SK-N-SH (cell line): ENCODE measurements around the gene ABCB9. TPM values are rescaled to one million over a fixed set of nuclear protein-coding genes. Genes with fewer than 3 reads are reported as not detected.

Experiments used
- CTCF ChIA-PET: fragments of 300-600, 350-600 bp; formaldehyde crosslinking; extraction: SDS; loops from one replicate; lab custom pipeline; 2021; lab: Yijun Ruan, JAX
- POLR2A ChIA-PET: fragments of 350-600 bp; sonication (Branson Sonifier 250); formaldehyde crosslinking; extraction: SDS; loops from one replicate; lab custom pipeline; 2020; ENCODE audit warnings: antibody characterized with exemption, inconsistent platforms; lab: Yijun Ruan, JAX
- DNase-seq: peaks from one replicate; pipeline ENCODE4 v3.0.0; 2012
- H2AFZ ChIP-seq: fragments of 200-600 bp; sonication (generic); 2 replicates; pipeline ENCODE4 v1.8.1; 2016; ENCODE audit warnings: antibody characterized with exemption, mild to moderate bottlenecking, low read depth
- H3F3A ChIP-seq: fragments of 200-600 bp; sonication (generic); replicated peaks from 2 replicates; pipeline ENCODE3; 2016; ENCODE audit warnings: antibody characterized with exemption, mild to moderate bottlenecking; ENCODE audit not compliant: insufficient read depth
- H3K27ac ChIP-seq, 2 experiments: fragments of 200-500 bp in 1 of 2; fragments of 200-600 bp in 1 of 2; sonication (Bioruptor generic) in 1 of 2; sonication (generic), shearing (Covaris generic) in 1 of 2; 2 replicates each; pipeline versions ENCODE4 v1.5.1 to v1.6.1; 2014 to 2016; ENCODE audit warnings: low read depth in 2 of 2, inconsistent platforms in 1 of 2, low read length in 1 of 2, mild to moderate bottlenecking in 1 of 2, mixed read lengths in 1 of 2
- H3K27me3 ChIP-seq: fragments of 200-600 bp; sonication (generic), shearing (Covaris generic); 2 replicates; pipeline ENCODE4 v1.6.1; 2016; ENCODE audit warnings: mixed run types; ENCODE audit not compliant: insufficient read depth
- H3K36me3 ChIP-seq, 2 experiments: fragments of 200-500 bp in 1 of 2; fragments of 200-600 bp in 1 of 2; sonication (Bioruptor generic) in 1 of 2; sonication (generic) in 1 of 2; replicated peaks in 1 of 2; 2 replicates each; pipeline versions ENCODE3 to v1.5.1; 2014 to 2016; ENCODE audit warnings: low read length in 1 of 2, mild to moderate bottlenecking in 1 of 2; ENCODE audit not compliant: insufficient read depth in 2 of 2, control insufficient read depth in 1 of 2
- H3K4me1 ChIP-seq, 2 experiments: fragments of 200-500 bp in 1 of 2; fragments of 200-600 bp in 1 of 2; sonication (Bioruptor generic) in 1 of 2; sonication (generic), shearing (Covaris generic) in 1 of 2; 2 replicates each; pipeline versions ENCODE4 v1.5.1 to v1.6.1; 2014 to 2016; ENCODE audit warnings: low read depth in 1 of 2, low read length in 1 of 2, mixed run types in 1 of 2; ENCODE audit not compliant: insufficient read depth in 2 of 2, control insufficient read depth in 1 of 2
- H3K4me2 ChIP-seq: fragments of 200-600 bp; sonication (generic), shearing (Covaris generic); 2 replicates; pipeline ENCODE4 v1.6.1; 2017; ENCODE audit warnings: mixed run types
- H3K4me3 ChIP-seq, 2 experiments: fragments of 200-500 bp in 1 of 2; fragments of 200-600 bp in 1 of 2; sonication (Bioruptor generic) in 1 of 2; sonication (generic), shearing (Covaris generic) in 1 of 2; 2 replicates each; pipeline versions ENCODE4 v1.5.1 to v1.8.1; 2014 to 2016; ENCODE audit warnings: low read depth in 2 of 2, inconsistent platforms in 1 of 2, low read length in 1 of 2, mild to moderate bottlenecking in 1 of 2, mixed read lengths in 1 of 2, moderate library complexity in 1 of 2
- H3K79me2 ChIP-seq: fragments of 200-600 bp; sonication (generic); 2 replicates; pipeline ENCODE4 v1.8.1; 2017; ENCODE audit warnings: mild to moderate bottlenecking; ENCODE audit not compliant: insufficient read depth
- H3K9ac ChIP-seq: fragments of 200-600 bp; sonication (generic); 2 replicates; pipeline ENCODE4 v1.6.1; 2017; ENCODE audit warnings: mixed run types
- H3K9me2 ChIP-seq: fragments of 200-600 bp; sonication (generic); 2 replicates; pipeline ENCODE4 v1.6.1; 2017; ENCODE audit warnings: mixed run types
- H3K9me3 ChIP-seq: fragments of 200-600 bp; sonication (generic); 2 replicates; pipeline ENCODE4 v1.6.1; 2017; ENCODE audit warnings: mixed run types, mild to moderate bottlenecking, moderate library complexity
- H4K20me1 ChIP-seq: fragments of 200-600 bp; sonication (generic); 2 replicates; pipeline ENCODE4 v1.6.1; 2017; ENCODE audit warnings: mild to moderate bottlenecking, mixed run types; ENCODE audit not compliant: insufficient read depth
- CTCF ChIP-seq: fragments of 200-600 bp; sonication (generic); IDR thresholded peaks from 2 replicates; pipeline ENCODE4 v1.6.1; 2017; ENCODE audit warnings: antibody characterized with exemption, mild to moderate bottlenecking, moderate library complexity
- ELF1 ChIP-seq: IDR thresholded peaks from 2 replicates; pipeline ENCODE4 v1.4.0; 2012
- EP300 ChIP-seq, 2 experiments: IDR thresholded peaks; 2 replicates each; pipeline versions ENCODE4 v1.4.0 to v1.6.1; 2012; ENCODE audit warnings: borderline replicate concordance in 1 of 2, low read depth in 1 of 2, low read length in 1 of 2
- GABPA ChIP-seq: IDR thresholded peaks from 2 replicates; pipeline ENCODE4 v1.4.0; 2012; ENCODE audit warnings: low read depth, mild to moderate bottlenecking
- GATA2 ChIP-seq: sonication (generic); formaldehyde crosslinking; IDR thresholded peaks from 2 replicates; pipeline ENCODE4 v1.5.0; 2020; ENCODE audit warnings: mild to moderate bottlenecking, missing genetic modification reagents
- IRF3 ChIP-seq: fragments of 150-350 bp; IDR thresholded peaks from 2 replicates; pipeline ENCODE4 v1.6.1; 2016; ENCODE audit warnings: mild to moderate bottlenecking, low read depth, low read length
- MXI1 ChIP-seq: IDR thresholded peaks from 2 replicates; pipeline ENCODE4 v1.6.1; 2012; ENCODE audit warnings: mild to moderate bottlenecking, low read depth, low read length, improper control_type of control experiment
- NFIC ChIP-seq: IDR thresholded peaks from 2 replicates; pipeline ENCODE4 v1.4.0; 2012; ENCODE audit warnings: borderline replicate concordance
- NRF1 ChIP-seq: IDR thresholded peaks from 2 replicates; pipeline ENCODE4 v1.6.1; 2012; ENCODE audit warnings: low read depth, mild to moderate bottlenecking, low read length
- PBX3 ChIP-seq: IDR thresholded peaks from 2 replicates; pipeline ENCODE4; 2012
- POLR2AphosphoS5 ChIP-seq: IDR thresholded peaks from 2 replicates; pipeline ENCODE4 v1.6.1; 2012; ENCODE audit warnings: low read depth, low read length
- RFX5 ChIP-seq: IDR thresholded peaks from 2 replicates; pipeline ENCODE4 v1.6.1; 2012; ENCODE audit warnings: mild to moderate bottlenecking, improper control_type of control experiment, low read length
- SIN3A ChIP-seq: IDR thresholded peaks from 2 replicates; pipeline ENCODE4 v1.6.1; 2012; ENCODE audit warnings: low read depth, mild to moderate bottlenecking, low read length, moderate library complexity, borderline replicate concordance
- SMC3 ChIP-seq: IDR thresholded peaks from 2 replicates; pipeline ENCODE4 v1.6.1; 2012; ENCODE audit warnings: low read depth, low read length, improper control_type of control experiment
- TAF1 ChIP-seq: IDR thresholded peaks from 2 replicates; pipeline ENCODE4 v1.6.1; 2012; ENCODE audit warnings: low read depth, mild to moderate bottlenecking, low read length, moderate library complexity, borderline replicate concordance
- TCF12 ChIP-seq: IDR thresholded peaks from 2 replicates; pipeline ENCODE4 v1.4.0; 2012
- USF1 ChIP-seq: IDR thresholded peaks from 2 replicates; pipeline ENCODE4 v1.4.0; 2012; ENCODE audit warnings: low read depth, borderline replicate concordance
- USF2 ChIP-seq: fragments of 150-350 bp; IDR thresholded peaks from 2 replicates; pipeline ENCODE4 v1.6.1; 2017; ENCODE audit warnings: antibody characterized with exemption, low read length, low read depth, borderline replicate concordance
- WGBS: methylation state at CpG from one replicate; pipeline ENCODE4 v1.1.6; 2017; ENCODE audit warnings: low lambda C conversion rate; 5-methylcytosine and 5-hydroxymethylcytosine counted together
- polyA plus RNA-seq, 3 experiments: library from polyadenylated mRNA; depleted of rRNA; stranded (reverse); fragments of >200 nt; gene quantifications; 2 replicates each; pipeline ENCODE4 v1.2.3, GENCODE V29; 2012

ABCB9 gene
- polyA plus RNA-seq, 1 of the 3 experiments (the other 2 are of a cell fraction), result 6.2 TPM

DNA sequence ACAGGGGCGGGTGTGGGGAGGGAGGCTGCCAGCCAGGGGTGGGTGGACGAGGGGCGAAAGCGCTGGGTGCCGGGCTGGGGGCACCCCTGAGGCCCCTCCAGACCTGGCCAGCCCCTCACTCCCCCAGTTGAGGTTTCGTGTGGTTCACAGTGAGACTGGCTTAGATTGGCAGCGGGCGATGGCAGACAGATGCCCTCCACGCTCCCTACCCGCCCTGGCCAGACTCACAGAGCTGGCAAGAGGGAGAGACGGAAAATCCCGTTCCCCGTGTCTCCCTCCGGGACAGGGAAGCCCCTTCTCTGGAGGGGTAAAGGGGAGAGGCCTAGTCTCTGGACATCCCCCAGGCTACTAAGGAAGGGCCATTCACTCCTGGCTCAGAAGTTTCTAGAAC lies 37.1 kb downstream of the ABCB9 start:
- Histone ChIP-seq H3F3A (no peaks in the 10 kb centered on the region), H3K9ac (no peak overlapping the region), H3K4me1 (no peaks in the 10 kb centered on the region), H3K36me3 (no peaks in the 10 kb centered on the region), H4K20me1 (no peaks in the 10 kb centered on the region), H3K27ac (no peak overlapping the region), H3K9me3 (no peaks in the 10 kb centered on the region), H3K27me3 (no peaks in the 10 kb centered on the region), H3K4me3 (no peak overlapping the region), H3K4me2 (no peak overlapping the region), H3K9me2 (no peaks in the 10 kb centered on the region), H2AFZ (no peak overlapping the region), H3K79me2 (no peaks in the 10 kb centered on the region)
- ChIA-PET POLR2A (interaction anchor here (0.5 kb wide), 1 partner anchor 454 kb away, joined by 3 read pairs; no protein-coding TSS in a partner anchor), CTCF (interaction anchor here (2.4 kb wide), 1 partner anchor 68 kb away, joined by 6 read pairs; no protein-coding TSS in a partner anchor)
- TF ChIP-seq ELF1 (no peak), NRF1 (no peak), PBX3 (no peak), GATA2 (CRISPR knock-in tag) (no peak), IRF3 (no peak), RFX5 (no peak), USF2 (no peak), SIN3A (no peak), EP300 (IDR thresholded peaks at IDR 0.05; ENCODE audit: borderline replicate concordance in 1 of 2, low read depth in 1 of 2, low read length in 1 of 2) (no peak), CTCF (no peak), TCF12 (no peak), GABPA (no peak), TAF1 (no peak), SMC3 (no peak), POLR2AphosphoS5 (no peak), USF1 (no peak), MXI1 (no peak), NFIC (no peak)
- 86% methylated on average over 7 of the region's 14 CpGs for WGBS
- DNase-seq, result no peak
